ENCODE results near the gene LHB.
"Not testable (repeated sequence)": the region's sequence is repeated elsewhere in the genome, so short reads cannot be mapped to it uniquely, and the experiment has no call there.

DNA sequence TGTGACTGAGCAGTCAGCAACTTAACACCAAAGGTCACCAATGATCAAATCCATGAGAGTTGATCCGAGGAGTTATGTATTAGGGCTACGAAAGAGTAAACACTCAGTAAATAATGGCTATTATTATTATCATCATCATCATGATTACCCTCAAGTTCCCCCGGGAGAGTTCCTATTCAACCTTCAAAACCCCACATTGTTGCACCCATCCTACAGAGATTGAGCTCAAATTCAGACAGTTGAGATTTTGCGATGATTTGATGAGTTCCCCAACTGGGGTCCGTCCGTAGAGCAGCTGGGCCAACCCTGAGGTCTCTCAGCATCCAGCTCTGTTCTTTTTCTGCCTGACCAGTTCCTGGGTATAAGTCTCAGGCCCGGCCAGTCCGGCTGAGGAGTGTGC, 21.2 kb upstream of the LHB start:
- TF ChIP-seq, protein P1, sequence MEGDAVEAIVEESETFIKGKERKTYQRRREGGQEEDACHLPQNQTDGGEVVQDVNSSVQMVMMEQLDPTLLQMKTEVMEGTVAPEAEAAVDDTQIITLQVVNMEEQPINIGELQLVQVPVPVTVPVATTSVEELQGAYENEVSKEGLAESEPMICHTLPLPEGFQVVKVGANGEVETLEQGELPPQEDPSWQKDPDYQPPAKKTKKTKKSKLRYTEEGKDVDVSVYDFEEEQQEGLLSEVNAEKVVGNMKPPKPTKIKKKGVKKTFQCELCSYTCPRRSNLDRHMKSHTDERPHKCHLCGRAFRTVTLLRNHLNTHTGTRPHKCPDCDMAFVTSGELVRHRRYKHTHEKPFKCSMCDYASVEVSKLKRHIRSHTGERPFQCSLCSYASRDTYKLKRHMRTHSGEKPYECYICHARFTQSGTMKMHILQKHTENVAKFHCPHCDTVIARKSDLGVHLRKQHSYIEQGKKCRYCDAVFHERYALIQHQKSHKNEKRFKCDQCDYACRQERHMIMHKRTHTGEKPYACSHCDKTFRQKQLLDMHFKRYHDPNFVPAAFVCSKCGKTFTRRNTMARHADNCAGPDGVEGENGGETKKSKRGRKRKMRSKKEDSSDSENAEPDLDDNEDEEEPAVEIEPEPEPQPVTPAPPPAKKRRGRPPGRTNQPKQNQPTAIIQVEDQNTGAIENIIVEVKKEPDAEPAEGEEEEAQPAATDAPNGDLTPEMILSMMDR (conservative IDR thresholded peaks at IDR 0.05; ENCODE audit: low read depth, low read length), result not testable (repeated sequence)
- not testable (repeated sequence) for TF ChIP-seq SMC3 (IDR thresholded peaks at IDR 0.05; ENCODE audit: low read depth, low read length); MXI1 (IDR thresholded peaks at IDR 0.05; ENCODE audit: borderline replicate concordance, low read depth, low read length); POLR2A (IDR thresholded peaks at IDR 0.05; ENCODE audit: low read depth, low read length); MAFK (IDR thresholded peaks at IDR 0.05; ENCODE audit: low read depth, low read length); MAZ (IDR thresholded peaks at IDR 0.05; ENCODE audit: borderline replicate concordance, low read depth, low read length); RAD21 (IDR thresholded peaks at IDR 0.05; ENCODE audit: low read length); RCOR1 (IDR thresholded peaks at IDR 0.05; ENCODE audit: insufficient replicate concordance, low read length)

Data from IMR-90 (cell line).